ENCODE measurements around the gene URB1.

DNA sequence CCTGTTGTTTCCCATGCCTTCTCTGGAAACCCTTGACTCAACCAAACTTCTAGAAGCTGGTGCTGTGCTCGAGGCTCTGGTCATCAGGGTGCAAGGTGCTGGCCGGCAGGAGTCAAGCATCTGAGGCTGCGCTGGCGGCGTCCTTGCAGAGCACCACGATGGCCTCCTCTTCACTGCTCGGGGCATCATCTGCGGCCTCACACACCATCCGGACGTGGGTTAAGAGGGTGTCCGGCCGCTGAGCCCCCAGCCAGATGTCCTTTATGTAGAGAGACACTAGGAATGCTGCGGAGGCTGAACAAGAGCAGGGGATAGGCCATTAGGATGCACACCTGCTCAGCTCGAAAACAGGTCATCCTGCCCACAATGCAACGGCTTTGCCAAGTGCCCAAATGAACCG is 78.0 kb downstream of the URB1 start:
- TF ChIP-seq, protein P1, sequence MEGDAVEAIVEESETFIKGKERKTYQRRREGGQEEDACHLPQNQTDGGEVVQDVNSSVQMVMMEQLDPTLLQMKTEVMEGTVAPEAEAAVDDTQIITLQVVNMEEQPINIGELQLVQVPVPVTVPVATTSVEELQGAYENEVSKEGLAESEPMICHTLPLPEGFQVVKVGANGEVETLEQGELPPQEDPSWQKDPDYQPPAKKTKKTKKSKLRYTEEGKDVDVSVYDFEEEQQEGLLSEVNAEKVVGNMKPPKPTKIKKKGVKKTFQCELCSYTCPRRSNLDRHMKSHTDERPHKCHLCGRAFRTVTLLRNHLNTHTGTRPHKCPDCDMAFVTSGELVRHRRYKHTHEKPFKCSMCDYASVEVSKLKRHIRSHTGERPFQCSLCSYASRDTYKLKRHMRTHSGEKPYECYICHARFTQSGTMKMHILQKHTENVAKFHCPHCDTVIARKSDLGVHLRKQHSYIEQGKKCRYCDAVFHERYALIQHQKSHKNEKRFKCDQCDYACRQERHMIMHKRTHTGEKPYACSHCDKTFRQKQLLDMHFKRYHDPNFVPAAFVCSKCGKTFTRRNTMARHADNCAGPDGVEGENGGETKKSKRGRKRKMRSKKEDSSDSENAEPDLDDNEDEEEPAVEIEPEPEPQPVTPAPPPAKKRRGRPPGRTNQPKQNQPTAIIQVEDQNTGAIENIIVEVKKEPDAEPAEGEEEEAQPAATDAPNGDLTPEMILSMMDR (IDR thresholded peaks at IDR 0.05; ENCODE audit: low read length): no peak
- TF ChIP-seq EZH2 (IDR thresholded peaks at IDR 0.05; ENCODE audit: borderline replicate concordance, low read length): no peak
